HG03097 (cell line): ENCODE measurements around the gene USP12.
"Not testable (repeated sequence)": the region's sequence is repeated elsewhere in the genome, so short reads cannot be mapped to it uniquely, and the experiment has no call there.

Experiments
- ATAC-seq: cut with Tn5 transposase; IDR thresholded peaks from one replicate; pipeline ENCODE4 v1.9.1; 2021; ENCODE audit not compliant: unreplicated experiment, low FRiP score

Gene USP12

DNA sequence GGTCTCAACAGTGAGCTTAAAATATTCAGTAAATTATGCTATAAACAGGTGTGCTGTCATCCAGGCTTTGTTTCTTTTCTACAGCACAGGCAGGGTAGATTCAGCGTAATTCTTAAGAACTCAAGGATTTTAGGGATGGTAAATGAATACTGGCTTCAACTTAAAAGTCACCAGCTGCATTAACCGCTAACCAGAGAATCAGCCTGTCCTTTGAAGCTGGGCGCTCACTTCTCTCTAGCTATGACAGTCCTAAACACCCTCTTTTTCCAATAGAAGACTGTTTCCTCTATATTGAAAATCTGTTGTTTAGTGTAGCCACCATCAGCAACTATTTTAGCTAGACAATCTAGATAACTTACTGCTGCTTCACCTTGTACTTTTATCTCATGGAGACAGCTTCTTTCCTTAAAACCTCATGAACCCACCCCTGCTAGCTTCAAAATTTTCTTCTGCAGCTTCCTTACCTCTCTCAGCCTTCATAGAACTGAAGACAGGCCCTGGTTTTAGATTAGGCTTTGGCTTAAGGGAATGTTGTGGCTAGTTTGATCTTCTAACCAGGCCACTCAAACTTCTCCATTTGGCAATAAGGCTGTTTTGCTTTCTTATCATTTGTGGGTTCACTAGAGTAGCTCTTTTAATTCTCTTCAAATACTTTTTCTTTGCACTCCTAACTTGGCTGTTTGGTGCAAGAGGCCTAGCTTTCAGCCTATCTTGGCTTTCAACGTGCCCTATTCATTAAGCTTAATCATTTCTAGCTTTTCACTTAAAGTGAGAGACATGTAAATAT, 89.5 kb downstream of the USP12 start:
- no peak for ATAC-seq

DNA sequence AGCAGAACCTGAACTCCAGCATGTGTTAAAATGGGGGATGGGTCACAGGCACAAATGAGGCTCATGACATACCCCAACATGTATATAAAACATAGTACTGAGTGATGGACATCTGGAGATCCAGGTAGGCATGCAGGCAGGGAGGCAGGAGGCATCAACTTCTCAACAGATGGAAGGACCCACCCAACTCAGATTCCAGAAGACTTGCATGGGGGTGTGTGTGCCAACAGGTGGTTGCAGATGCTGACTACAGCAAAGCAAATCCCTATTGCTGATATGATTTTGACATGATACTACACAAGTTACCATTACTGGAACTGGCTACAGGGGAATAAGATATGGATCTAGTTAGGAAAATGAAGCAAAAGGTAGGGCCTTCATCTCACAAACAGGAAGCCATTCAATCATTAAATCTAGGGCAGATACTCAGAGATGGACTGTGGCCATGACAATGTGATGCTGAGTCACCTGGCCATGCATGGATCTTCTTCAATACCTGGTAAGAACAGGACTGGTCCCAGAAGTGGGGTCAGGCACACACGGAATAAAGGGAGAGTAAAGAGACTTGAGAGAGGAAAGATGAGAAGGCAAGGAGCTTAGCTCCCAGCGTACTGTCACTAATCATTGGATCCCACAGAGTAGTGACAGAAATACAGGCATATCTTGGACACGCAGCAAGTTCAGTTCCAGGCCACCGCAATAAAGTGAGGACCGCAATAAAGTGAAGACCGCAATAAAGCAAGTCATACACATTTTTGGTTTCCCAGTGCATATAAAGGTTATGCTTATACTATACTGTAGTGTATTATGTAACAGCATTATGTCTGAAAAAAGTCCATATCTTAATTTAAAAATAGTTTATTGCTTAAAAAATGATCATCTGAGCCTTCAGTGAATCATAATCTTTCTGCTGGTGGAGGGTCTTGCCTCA, 91.3 kb downstream of the USP12 start:
- ATAC-seq, result no peak

DNA sequence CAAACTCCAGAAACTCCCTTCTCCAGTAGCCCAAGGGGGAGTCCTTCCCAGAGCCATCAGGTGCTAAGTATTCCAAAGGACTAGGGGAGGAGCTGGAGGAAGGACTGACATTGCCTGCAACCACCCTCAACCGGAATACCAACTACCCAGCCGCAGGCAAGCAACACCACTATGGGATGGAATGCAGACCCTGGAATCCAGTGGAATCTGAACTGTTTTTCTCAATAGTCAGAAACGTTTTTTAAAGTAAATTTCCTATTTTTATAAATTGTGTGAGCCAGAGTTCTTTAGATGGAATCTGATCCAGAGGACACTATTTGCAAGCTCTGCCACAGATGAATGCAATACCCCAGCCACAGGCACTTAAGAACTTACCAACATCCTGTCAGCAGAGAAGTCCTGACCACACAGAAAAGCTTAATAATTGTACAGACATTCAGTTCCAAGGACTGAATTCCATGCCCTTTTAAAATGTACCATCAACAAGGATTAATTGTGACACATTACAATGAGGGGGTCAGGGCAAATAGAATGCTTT, 92.1 kb downstream of the USP12 start:
- no peak for ATAC-seq

DNA sequence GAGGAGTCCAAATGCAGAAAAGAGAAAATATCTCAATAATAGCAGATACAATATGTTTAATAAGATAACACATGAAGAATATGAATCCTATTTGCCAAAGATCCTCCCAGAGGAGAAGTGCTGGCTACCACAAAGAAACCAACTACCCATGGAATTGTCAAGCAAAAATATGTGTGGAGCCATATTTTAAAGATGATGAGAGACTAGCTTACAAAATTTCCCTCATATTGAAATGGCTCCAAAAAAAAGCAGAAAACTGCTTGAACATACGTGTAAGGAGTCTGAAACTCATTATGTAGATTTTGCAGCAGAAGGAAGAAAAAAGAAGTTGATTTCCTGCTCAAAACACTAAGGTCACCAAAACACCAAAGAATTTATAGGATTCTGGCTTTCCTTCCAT, 94.2 kb downstream of the USP12 start:
- no peak for ATAC-seq

DNA sequence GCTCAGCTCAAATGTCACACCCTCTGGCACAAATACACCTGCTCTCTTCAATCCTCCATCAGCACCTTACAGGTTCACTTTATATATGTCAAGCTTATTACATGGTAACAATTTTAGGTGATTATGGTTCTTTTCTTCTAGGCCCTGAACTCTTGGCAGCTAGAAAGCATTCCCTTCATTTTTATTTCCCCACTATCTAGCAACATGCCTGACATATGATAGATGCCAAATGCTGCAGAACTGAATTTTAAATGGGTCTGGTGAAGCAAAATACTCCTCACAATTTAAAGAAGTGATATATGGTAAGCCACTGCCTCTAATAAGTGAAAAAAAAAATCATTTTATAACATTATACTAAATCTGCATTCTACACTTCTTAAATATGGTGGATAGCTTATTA, 95.2 kb downstream of the USP12 start:
- ATAC-seq, result no peak

DNA sequence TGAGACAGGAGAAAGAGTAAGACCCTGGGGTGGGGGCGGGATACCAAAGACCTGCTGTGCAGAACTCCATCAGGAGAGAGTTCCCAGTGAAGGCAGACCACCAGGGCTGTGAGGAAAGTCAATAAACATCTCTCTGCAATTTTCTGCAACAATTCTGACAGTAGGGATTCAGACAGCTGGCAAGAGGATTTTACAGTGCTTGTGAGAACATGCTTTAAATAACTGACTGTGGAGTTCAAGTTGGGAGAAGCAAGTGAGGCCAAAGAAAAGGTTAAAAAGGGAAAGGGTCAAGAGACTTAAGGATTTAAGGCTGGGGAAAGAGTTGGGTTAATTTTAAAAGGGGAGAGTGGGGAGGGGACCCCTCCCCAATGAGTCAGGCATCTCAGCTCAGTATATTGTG, 98.4 kb downstream of the USP12 start:
- no peak for ATAC-seq

DNA sequence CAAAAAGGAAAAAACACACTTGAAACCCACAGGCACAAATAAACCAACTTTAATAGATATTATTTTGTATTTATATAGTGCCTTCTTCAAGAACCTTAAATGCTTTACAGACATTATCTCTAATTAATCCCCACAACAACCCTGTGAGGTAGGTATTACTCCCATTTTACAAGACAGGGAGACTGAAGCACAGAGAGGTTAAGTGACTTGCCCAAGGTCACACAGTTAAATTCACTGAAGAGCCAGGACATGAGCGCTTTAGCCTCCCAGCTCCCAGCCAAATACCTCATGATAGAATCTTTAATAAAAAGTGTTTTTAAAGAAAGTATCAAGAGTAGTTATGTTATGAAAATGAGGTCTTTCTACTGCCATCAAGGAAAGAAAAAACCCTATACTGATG, 105.5 kb downstream of the USP12 start:
- not testable (repeated sequence) for ATAC-seq

DNA sequence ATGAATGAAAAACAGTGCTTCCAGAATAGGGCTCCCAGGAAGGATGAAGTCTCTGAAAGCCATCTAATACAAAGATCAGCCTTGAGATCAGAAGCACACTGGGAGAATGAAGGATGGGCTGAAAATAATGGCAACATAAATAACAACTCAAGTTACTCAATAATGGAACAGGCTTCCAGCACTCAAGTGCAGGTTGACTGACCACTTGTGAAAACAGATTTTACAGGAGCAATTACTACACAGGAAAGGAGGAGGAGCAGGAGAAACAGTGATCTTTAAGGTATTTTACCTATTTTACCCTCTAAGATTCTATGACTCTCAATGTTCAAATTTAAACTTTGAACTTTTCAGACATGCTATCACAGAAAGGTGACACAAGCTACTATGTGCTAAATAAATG, 106.0 kb downstream of the USP12 start:
- ATAC-seq, result no peak

DNA sequence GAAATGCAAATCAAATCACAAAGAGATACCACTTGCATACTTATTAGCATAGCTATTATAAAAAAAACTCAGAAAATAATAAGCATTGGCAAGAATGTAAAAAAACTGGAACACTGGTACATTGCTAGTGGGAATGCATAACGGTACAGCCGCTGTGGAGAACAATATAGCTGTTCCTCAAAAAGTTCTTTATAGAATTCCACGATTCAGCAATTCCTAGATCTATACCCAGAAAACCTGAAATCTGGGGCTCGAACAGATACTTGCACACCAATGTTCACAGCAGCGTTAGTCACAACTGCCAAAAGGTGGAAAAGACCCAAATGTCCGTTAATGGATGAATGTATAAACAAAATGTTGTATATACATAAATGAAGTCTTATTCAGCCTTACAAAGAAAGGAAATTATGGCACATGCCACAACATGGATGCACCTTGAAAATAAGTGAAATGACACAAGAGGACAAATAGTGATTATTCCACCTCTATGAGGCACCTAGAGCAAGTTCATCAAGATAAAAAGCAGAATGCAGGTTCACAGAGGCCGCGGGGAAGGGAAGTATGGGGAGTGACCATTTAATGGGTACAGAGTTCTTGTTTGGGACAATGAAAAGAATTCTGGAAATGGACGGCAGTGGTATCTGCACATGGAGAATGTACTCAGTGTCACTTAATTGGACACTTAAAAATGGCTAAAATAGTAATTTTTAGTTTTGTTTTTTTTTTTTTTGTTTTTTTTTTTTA, 107.2 kb downstream of the USP12 start:
- no peak for ATAC-seq

DNA sequence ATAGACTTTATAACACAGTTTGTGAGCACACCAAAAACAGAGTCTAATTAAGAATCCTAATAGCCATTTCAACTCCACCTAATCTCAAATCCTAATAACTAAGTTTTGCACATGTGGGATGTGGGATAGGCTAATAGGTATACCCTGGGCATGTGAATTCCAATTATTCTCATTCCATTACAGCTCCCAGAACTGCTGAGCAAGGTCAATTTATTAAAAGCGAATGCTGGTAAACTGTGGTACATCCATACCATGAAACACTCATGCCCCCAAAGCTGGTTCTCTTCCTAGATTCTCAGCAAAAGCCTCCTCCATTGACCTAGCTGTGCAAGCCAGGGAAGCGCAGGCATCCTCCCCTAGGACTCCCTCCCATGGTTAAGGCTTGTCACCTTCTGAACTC, 113.8 kb downstream of the USP12 start:
- no peak for ATAC-seq

DNA sequence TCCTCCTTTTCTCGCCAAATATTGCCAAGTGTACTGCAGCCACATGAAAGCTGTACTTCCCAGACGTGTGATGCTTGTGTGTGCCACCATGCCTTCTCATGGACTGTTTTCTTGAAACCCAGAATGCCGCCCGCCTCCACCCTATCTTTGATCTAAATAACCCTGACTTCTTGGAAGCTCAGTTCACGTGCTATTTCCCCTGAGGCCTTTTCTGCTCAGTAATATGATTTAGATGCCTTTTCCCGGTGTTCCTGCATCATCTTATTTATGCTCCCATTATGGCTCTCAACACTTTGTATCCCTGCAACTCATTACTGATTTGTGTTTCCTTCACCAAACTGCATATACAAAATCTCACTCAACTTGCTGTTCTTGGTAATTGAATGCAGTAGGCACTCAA, 116.1 kb downstream of the USP12 start:
- no peak for ATAC-seq

DNA sequence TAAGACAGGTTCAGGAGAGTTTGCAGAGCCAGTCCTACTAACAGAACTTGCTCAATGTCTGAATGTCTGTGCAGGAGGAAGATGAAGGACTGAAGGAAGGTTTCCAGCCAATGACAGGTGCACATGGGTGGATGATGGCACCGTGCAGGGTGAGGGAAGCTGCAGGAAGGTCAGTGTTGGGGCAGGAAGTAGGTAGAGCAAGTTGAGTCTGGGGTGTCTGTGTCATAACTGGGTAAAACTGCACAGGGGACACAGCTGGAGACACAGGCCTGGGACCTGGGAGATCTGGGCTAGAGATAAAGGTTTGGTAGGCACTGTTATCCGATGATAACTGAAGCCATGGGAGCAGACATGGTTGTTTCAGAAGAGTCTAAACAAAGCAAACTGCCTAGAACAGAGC, 116.9 kb downstream of the USP12 start:
- ATAC-seq, result no peak

DNA sequence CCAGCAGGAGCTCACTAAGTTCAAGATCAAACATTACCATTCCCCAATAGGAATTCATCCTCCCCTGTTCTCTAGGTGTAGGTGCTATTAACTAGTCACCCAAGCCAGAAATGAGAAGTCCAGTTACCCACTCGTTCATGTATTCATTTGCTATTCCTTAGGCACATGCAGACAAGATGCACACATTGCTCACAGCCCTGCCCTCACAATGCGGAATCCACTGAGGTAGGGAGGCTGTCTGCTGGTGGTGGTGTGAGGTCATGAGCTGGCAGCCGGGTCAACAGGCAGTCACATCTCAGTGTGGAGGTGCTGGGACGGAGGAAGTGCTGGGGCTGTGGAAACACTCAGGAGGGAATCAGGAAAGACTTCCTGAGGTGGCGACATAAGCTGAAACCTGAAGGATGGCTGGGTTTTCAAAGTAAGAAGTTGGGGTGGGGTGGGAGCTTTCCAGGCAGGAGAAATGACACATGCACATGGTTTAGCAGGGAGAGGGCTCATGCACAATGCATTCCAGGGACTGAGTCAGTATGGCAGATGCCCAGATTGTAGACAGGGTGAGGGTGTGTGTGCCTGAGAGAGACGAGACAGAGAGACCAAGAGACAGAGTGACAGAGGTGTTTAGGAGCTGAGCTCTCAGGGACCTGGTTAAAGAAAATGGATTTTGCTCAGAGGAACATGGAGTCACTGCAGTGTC, 117.6 kb downstream of the USP12 start:
- no peak for ATAC-seq

DNA sequence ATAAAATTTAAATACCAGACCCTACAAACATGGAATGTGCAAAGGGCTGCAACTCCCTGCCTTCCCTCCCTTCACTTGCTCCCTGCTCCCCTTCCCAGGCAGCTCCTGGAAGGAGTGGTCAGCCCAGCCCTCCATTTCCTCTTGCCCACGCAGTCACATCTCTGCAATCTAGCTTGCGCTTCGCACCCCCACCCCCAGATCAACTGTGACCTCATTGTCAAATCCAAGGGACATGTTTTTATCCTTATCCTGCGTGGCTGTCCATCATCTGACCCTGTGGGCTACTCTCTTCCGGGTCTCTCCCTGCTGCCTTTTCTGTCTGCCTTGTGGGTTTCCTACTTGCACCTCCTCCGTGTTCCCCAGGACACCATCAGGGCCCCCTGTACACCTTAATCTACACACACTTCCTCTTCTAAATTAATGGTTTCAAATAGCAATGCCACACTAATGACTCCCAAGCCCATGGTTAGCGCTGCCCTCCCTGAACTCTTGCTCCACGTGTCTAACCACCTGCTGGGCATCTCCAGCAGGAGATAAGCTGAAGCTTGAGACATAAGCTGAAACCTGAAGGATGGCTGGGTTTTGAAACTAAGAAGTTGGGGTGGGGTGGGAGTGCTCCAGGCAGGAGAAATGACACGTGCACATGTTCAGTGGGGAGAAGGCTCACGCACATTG, 118.3 kb downstream of the USP12 start:
- no peak for ATAC-seq

DNA sequence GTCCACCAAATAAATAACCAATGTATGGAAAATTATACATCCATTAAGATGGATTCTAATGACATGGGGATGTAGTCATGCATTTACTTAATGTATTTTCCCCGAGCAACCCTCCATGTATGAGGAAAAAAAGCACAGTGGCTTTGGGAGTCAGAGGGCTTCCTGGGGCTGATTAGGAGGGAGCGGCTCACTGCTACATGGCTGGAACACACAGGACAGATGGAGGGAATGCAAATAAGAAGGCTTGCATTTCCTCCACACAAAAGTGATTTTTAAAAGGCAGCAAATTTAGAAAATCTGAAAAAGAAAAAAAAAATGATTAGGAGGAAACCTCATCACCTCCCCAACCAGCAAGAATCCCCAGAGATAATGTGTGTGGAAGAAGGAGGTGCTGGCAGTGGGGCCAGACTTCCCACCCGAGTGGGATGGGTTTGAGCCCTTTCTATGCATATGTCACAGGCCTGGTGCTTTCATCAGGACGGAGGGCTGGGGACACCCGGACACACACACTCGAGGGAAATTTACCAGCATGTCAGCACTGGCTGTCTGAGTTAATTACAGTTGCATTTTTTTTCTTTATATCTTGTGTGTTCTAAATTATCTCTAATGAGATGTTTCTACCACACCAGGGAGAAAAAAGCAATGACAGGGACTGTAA, 118.9 kb downstream of the USP12 start:
- no peak for ATAC-seq

DNA sequence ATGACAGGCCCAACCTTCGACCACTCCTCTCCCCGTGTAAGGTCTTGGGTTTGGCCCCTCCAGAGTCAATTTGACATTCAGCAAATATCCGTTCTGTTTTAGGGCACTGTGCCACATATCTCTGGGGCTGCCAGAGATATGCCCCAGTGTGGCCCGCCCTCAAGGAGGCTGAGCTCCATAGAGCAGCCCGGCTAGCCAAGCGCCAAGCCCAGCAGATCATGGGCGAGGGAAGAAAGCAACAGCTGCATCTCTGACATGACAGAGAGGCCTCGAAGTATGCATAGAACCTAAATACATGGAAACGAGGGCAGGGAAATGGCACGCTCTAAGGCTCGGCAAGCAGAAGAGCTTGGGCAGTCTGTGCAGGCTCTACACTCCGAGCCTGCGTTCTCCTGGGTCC, 124.5 kb downstream of the USP12 start:
- ATAC-seq, result no peak

DNA sequence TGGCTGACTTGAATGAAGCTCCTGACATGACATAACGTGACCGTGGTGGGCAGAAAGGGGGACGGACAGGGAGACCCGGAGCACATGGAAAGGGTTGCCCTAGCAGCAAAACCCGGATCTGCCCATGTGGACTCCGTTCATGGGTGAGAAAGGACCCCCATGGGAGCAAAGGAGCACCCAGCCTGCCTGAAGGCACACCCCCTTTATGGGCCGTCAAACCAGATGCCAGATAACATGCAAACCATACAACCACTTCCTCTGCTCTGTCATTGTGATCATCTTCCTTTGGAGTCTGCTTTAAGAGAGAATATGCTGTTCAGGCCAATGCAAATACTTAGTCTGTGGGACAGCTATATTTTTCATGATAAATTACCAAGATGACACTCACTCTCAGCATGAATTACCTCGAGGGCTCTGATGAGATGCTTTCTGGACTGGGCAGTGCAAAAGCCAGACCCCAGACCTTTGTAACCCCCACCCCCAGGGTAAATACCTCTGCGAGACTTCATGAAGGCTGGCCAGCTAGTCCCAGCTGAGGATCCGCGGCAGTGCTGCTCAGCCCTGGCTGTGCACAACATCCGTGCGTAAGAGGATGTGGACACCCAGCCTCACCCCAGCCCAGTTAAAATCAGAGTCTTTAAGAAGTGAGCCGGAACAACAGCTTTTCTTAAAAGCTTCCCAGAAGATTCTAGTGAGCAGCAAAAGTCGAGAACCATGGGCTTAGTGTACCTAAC, 126.6 kb downstream of the USP12 start:
- ATAC-seq, result no peak

DNA sequence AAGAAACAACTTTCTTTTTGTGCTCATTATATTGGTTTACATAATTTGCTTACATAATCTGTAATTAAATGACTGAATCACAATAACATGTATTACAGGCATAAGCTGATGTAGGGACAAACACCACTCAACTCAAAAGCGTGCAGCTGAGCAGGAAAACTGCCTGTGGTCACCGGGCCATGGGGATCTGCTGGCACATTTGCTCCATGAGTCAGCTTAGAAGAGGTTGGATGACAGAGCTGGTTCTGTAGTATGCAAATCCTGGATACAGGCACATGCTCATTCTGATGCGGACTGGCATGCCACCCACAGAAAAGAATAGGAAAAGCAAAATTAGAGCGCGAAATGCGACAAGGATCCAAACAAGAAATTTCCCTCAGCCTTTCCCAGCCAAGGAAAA, 128.6 kb downstream of the USP12 start:
- ATAC-seq, result no peak

DNA sequence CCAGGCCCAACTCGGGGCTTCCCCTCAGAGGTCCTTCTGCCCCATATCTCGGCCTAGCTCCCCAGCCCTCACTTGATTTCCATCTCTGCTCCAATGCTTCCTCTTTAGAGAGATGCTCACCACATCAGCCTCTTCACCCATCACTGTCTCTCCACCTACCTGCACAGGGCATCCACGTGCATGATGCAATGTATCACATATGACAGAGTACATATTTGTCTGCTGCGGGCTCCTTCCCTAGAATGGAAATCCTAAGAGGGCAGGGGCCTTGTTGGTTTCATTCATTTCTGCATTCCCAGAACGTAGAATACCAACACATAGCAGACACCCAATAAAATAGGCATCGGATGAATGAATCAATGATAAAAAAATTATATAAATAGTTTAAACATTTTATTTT, 130.3 kb downstream of the USP12 start:
- no peak for ATAC-seq
